K562 (cell line): ENCODE measurements around the gene NPTXR. TPM values are rescaled to one million over a fixed set of nuclear protein-coding genes. Genes with fewer than 3 reads are reported as not detected.

ENCODE experiments used
- ATAC-seq: fragments of 200-7000 bp; cut with Tn5 transposase; 3 replicates; pipeline ENCODE4 v1.9.1; 2020; ENCODE audit warnings: moderate library complexity
- BruUV-seq: library from RNA; stranded (reverse); fragments of 400-500 nt; replicated peaks from 2 replicates; lab custom pipeline; 2021; lab: Mats Ljungman, UMichigan
- CTCF ChIA-PET: fragments of 300-600 bp; formaldehyde crosslinking; extraction: SDS; loops from one replicate; lab custom pipeline; 2021; ENCODE audit warnings: low intra/inter-chr PET ratio; lab: Yijun Ruan, JAX
- POLR2A ChIA-PET: fragments of 300-600, 350-650 bp; sonication (Branson Sonifier 250); formaldehyde crosslinking; extraction: SDS; loops from one replicate; lab custom pipeline; 2021; ENCODE audit warnings: antibody characterized with exemption, inconsistent platforms; lab: Yijun Ruan, JAX
- DNase-seq, 4 experiments: peaks; one replicate each; pipeline versions ENCODE4 v3.0.0 to v3.0.0-alpha.2; 2011 to 2018; ENCODE audit warnings: low spot score in 3 of 4, mixed read lengths in 3 of 4; ENCODE audit errors: extremely low read depth in 1 of 4
- FAIRE-seq: peaks from 2 replicates; lab custom pipeline; 2011; peaks lifted over from hg19 to GRCh38; lab: Jason Lieb, UNC
- H2AFZ ChIP-seq: 2 replicates; pipeline ENCODE4 v1.6.0; 2011; ENCODE audit warnings: low read depth, low read length, control low read depth, inconsistent platforms
- H3K27ac ChIP-seq: fragments of 200-600 bp; 3 replicates; pipeline ENCODE4 v1.8.0; 2011; ENCODE audit warnings: low read depth, mild to moderate bottlenecking, control low read depth, inconsistent platforms, low read length, moderate library complexity, mixed read lengths; ENCODE audit errors: extremely low read depth
- H3K27me3 ChIP-seq, 2 experiments: fragments of 300-600 bp in 1 of 2; 2 replicates in 1 of 2; 3 replicates in 1 of 2; pipeline versions ENCODE4 v1.6.0 to v1.8.0; 2011; ENCODE audit warnings: inconsistent platforms in 2 of 2, low read length in 2 of 2, mild to moderate bottlenecking in 1 of 2, mixed read lengths in 1 of 2, moderate library complexity in 1 of 2; ENCODE audit not compliant: control insufficient read depth in 2 of 2, insufficient read depth in 2 of 2
- H3K36me3 ChIP-seq: fragments of 300-600 bp; 3 replicates; pipeline ENCODE4 v1.8.0; 2011; ENCODE audit warnings: mild to moderate bottlenecking, low read length, inconsistent platforms; ENCODE audit not compliant: control insufficient read depth, insufficient read depth
- H3K4me1 ChIP-seq, 2 experiments: fragments of 200-600 bp in 1 of 2; replicated peaks in 1 of 2; 2 replicates in 1 of 2; 3 replicates in 1 of 2; pipeline versions ENCODE4 v1.5.1 to v1.8.0; 2011; ENCODE audit warnings: inconsistent platforms in 2 of 2, low read length in 2 of 2, mild to moderate bottlenecking in 1 of 2, mixed read lengths in 1 of 2, moderate library complexity in 1 of 2; ENCODE audit not compliant: control insufficient read depth in 2 of 2, insufficient read depth in 2 of 2
- H3K4me2 ChIP-seq: 2 replicates; pipeline ENCODE4 v1.6.1; 2011; ENCODE audit warnings: low read length, control low read depth, inconsistent platforms, mixed read lengths; ENCODE audit not compliant: insufficient read depth
- H3K4me3 ChIP-seq: fragments of 200-600 bp; sonication (generic), shearing (Covaris generic); 2 replicates; pipeline ENCODE4 v1.5.1; 2016; ENCODE audit warnings: control low read depth, inconsistent platforms
- H3K79me2 ChIP-seq: fragments of 200-600 bp; 3 replicates; pipeline ENCODE4 v1.8.0; 2011; ENCODE audit warnings: low read length, inconsistent platforms; ENCODE audit not compliant: control insufficient read depth, insufficient read depth
- H3K9ac ChIP-seq, 2 experiments: 2 replicates each; pipeline versions ENCODE4 v1.6.0 to v1.6.1; 2011; ENCODE audit warnings: low read depth in 2 of 2, low read length in 2 of 2, control low read depth in 1 of 2, inconsistent platforms in 1 of 2, mild to moderate bottlenecking in 1 of 2, mixed read lengths in 1 of 2; ENCODE audit not compliant: insufficient read depth in 1 of 2
- H3K9me1 ChIP-seq: one replicate; pipeline ENCODE4 v1.6.0; 2011; ENCODE audit warnings: inconsistent platforms, mild to moderate bottlenecking, low read length, moderate library complexity; ENCODE audit not compliant: control insufficient read depth, insufficient read depth
- H3K9me3 ChIP-seq: replicated peaks from 2 replicates; pipeline ENCODE4 v1.5.1; 2011; ENCODE audit warnings: low read depth, low read length, inconsistent platforms; ENCODE audit not compliant: control insufficient read depth, insufficient read depth
- H4K20me1 ChIP-seq: replicated peaks from 2 replicates; pipeline ENCODE4 v1.6.1; 2011; ENCODE audit warnings: low read length, inconsistent platforms, mixed read lengths; ENCODE audit not compliant: control insufficient read depth, insufficient read depth
- CBFA2T2 ChIP-seq: fragments of 450-650 bp; conservative IDR thresholded peaks from 2 replicates; pipeline ENCODE4 v1.6.1; 2017; ENCODE audit warnings: mild to moderate bottlenecking
- FOXO4 ChIP-seq: fragments of 450-650 bp; formaldehyde crosslinking; IDR thresholded peaks from 2 replicates; pipeline ENCODE4 v1.4.0; 2020; ENCODE audit warnings: mild to moderate bottlenecking, moderate library complexity
- KDM5B ChIP-seq: fragments of 200-600 bp; sonication (generic); IDR thresholded peaks from 2 replicates; pipeline ENCODE4 v1.6.1; 2012; ENCODE audit warnings: low read depth, mild to moderate bottlenecking, moderate library complexity, low read length, control low read depth, inconsistent platforms; ENCODE audit not compliant: insufficient replicate concordance
- WGBS: fragments of 100-300 bp; shearing (Covaris generic); methylation state at CpG from one replicate; pipeline ENCODE4 v1.1.6; 2016; ENCODE audit warnings: low coverage, mixed read lengths; ENCODE audit not compliant: insufficient coverage; ENCODE audit errors: missing lambda C conversion rate; 5-methylcytosine and 5-hydroxymethylcytosine counted together
- in situ Hi-C: fragments of 300-500 bp; cut with MboI; formaldehyde crosslinking; loops from 4 replicates; pipeline ENCODE4 v1.15.0; 2018; ENCODE audit warnings: inconsistent platforms, mixed read lengths
- intact Hi-C: fragments of 100-400 bp; cut with micrococcal nuclease; formaldehyde crosslinking; loops from 2 replicates; pipeline ENCODE4 v1.14.2; 2022
- polyA plus RNA-seq, 8 experiments: library from polyadenylated mRNA; depleted of rRNA in 4 of 8; stranded (reverse) in 5 of 8; unstranded in 3 of 8; fragments of >200 nt; fragmentation: Nextera tagmentation in 2 of 8; fragmentation: Illumina TruSeq in 1 of 8; extraction: Ambion mirVana in 2 of 8; extraction: Trizol in 1 of 8; gene quantifications; 2 replicates each; pipeline versions ENCODE4 v1.2.1 to v1.2.3, GENCODE V29; 2011 to 2014; ENCODE audit warnings: inconsistent platforms in 1 of 8, missing spikeins in 1 of 8
- total RNA-seq, 7 experiments: library from RNA; depleted of rRNA in 6 of 7; stranded (reverse); fragments of >200 nt in 6 of 7; fragmentation: Illumina TruSeq in 2 of 7; extraction: Trizol in 2 of 7; gene quantifications; 2 replicates each; pipeline versions ENCODE4 v1.2.1 to v1.2.3, GENCODE V29; 2011 to 2021; ENCODE audit warnings: low replicate concordance in 1 of 7
- TF ChIP-seq, protein P1 (sequence below): IDR thresholded peaks from 2 replicates; pipeline ENCODE4 v1.6.1; 2011; ENCODE audit warnings: borderline replicate concordance, low read depth, mild to moderate bottlenecking, moderate library complexity, low read length; ENCODE audit not compliant: insufficient read depth, poor library complexity, severe bottlenecking
- TF ChIP-seq, protein P2 (sequence below): fragments of 250-450 bp; sonication (Bioruptor Pico); IDR thresholded peaks from 2 replicates; pipeline ENCODE4 v1.8.0; 2022; ENCODE audit warnings: inconsistent platforms, mild to moderate bottlenecking, moderate library complexity, borderline replicate concordance
- TF ChIP-seq, protein P3 (sequence below): fragments of 450-650 bp; IDR thresholded peaks from one replicate; pipeline ENCODE4 v1.6.1; 2018; ENCODE audit warnings: mild to moderate bottlenecking, moderate library complexity; ENCODE audit not compliant: partially characterized antibody

The NPTXR gene
- total and polyA plus RNA-seq, 9 of the 15 experiments (the other 6 are each of a cell fraction or from before 2014, with no cell fraction given), result 0.01 to 3.1 (median 1.1) TPM

- no peak overlapping the region for H3K4me3 ChIP-seq
- POLR2A ChIA-PET, result interaction anchor here (1.0 to 1.6 kb wide), 2 partner anchors 10 to 135 kb away, joined by 5 read pairs; no protein-coding TSS in a partner anchor
- in situ Hi-C loops (no loop called here), intact Hi-C loops (no loop called here)
- no peak overlapping the region; the same call in 2 of the 3 replicates for H3K27ac ChIP-seq
- H3K9me3 ChIP-seq, result no peaks in the 10 kb centered on the region
- no peak overlapping the region for H2AFZ ChIP-seq
- no peak overlapping the region for H3K4me2 ChIP-seq
- H3K4me1 ChIP-seq, result peaks cover 2 to 38% of the 10 kb centered on the region in 2 experiments
- CTCF ChIA-PET, result interaction anchor here (0.6 to 1.4 kb wide), 2 partner anchors 11 to 254 kb away, joined by 3 to 4 read pairs; no protein-coding TSS in a partner anchor
- peaks cover 29% of the 10 kb centered on the region for H3K79me2 ChIP-seq
- ATAC-seq, result no peak
- DNase-seq, result no peak
- no peaks in the 10 kb centered on the region; the same call in 1 of the 2 replicates for H4K20me1 ChIP-seq
- peaks cover 49% of the 10 kb centered on the region; the same call in 2 of the 3 replicates for H3K36me3 ChIP-seq
- no peak for FAIRE-seq
- TF ChIP-seq FOXO4 (CRISPR knock-in tag) (no peak), CBFA2T2 (no peak), KDM5B (no peak)
- TF ChIP-seq, protein P1, sequence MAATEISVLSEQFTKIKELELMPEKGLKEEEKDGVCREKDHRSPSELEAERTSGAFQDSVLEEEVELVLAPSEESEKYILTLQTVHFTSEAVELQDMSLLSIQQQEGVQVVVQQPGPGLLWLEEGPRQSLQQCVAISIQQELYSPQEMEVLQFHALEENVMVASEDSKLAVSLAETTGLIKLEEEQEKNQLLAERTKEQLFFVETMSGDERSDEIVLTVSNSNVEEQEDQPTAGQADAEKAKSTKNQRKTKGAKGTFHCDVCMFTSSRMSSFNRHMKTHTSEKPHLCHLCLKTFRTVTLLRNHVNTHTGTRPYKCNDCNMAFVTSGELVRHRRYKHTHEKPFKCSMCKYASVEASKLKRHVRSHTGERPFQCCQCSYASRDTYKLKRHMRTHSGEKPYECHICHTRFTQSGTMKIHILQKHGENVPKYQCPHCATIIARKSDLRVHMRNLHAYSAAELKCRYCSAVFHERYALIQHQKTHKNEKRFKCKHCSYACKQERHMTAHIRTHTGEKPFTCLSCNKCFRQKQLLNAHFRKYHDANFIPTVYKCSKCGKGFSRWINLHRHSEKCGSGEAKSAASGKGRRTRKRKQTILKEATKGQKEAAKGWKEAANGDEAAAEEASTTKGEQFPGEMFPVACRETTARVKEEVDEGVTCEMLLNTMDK, result no peak
- TF ChIP-seq, protein P2, sequence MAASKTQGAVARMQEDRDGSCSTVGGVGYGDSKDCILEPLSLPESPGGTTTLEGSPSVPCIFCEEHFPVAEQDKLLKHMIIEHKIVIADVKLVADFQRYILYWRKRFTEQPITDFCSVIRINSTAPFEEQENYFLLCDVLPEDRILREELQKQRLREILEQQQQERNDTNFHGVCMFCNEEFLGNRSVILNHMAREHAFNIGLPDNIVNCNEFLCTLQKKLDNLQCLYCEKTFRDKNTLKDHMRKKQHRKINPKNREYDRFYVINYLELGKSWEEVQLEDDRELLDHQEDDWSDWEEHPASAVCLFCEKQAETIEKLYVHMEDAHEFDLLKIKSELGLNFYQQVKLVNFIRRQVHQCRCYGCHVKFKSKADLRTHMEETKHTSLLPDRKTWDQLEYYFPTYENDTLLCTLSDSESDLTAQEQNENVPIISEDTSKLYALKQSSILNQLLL (CRISPR knock-in tag), result no peak
- TF ChIP-seq, protein P3, sequence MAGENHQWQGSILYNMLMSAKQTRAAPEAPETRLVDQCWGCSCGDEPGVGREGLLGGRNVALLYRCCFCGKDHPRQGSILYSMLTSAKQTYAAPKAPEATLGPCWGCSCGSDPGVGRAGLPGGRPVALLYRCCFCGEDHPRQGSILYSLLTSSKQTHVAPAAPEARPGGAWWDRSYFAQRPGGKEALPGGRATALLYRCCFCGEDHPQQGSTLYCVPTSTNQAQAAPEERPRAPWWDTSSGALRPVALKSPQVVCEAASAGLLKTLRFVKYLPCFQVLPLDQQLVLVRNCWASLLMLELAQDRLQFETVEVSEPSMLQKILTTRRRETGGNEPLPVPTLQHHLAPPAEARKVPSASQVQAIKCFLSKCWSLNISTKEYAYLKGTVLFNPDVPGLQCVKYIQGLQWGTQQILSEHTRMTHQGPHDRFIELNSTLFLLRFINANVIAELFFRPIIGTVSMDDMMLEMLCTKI, result no peak
- WGBS, result 89% methylated on average over 5 of the region's 8 CpGs
- no peaks in the 10 kb centered on the region for H3K27me3 ChIP-seq
- H3K9me1 ChIP-seq, result peaks cover 2% of the 10 kb centered on the region
- no TSS peak for BruUV-seq
- peak overlapping the region in 1 of 2 experiments; percentile 45; a peak in 2 of 4 replicates for H3K9ac ChIP-seq
Measured at GRCh38 chr22:38868286-38868721, 24.5 kb upstream of the NPTXR start.
